ENCODE results near the gene FYB1.

FYB1 gene

GRCh38 chr5:39207345-39208045 is 11.9 kb downstream of the FYB1 start:
- Histone ChIP-seq H3K4me1 (ENCODE audit: insufficient read depth, low read length) (no peaks in the 10 kb centered on the region), H3K27me3 (ENCODE audit: insufficient read depth, low read length) (no peaks in the 10 kb centered on the region), H3K36me3 (ENCODE audit: insufficient read depth, low read length) (no peaks in the 10 kb centered on the region), H2AFZ (ENCODE audit: low read depth, low read length) (no peak overlapping the region), H3K4me3 (ENCODE audit: low read length) (no peak overlapping the region), H3K9me3 (ENCODE audit: low read length) (no peaks in the 10 kb centered on the region)

- Histone ChIP-seq H3K36me3 (ENCODE audit: insufficient read depth, low read length) (no peaks in the 10 kb centered on the region), H2AFZ (ENCODE audit: low read depth, low read length) (no peak overlapping the region), H3K4me1 (ENCODE audit: insufficient read depth, low read length) (no peaks in the 10 kb centered on the region), H3K4me3 (ENCODE audit: low read length) (no peak overlapping the region), H3K9me3 (ENCODE audit: low read length) (no peaks in the 10 kb centered on the region), H3K27me3 (ENCODE audit: insufficient read depth, low read length) (no peaks in the 10 kb centered on the region)
These were observed 12.6 kb downstream of the FYB1 start for GRCh38 chr5:39206630-39207321.

GRCh38 chr5:39205550-39205949 is 13.8 kb downstream of the FYB1 start:
- Histone ChIP-seq H2AFZ (ENCODE audit: low read depth, low read length) (no peak overlapping the region), H3K4me1 (ENCODE audit: insufficient read depth, low read length) (no peaks in the 10 kb centered on the region), H3K4me3 (ENCODE audit: low read length) (no peak overlapping the region), H3K9me3 (ENCODE audit: low read length) (no peaks in the 10 kb centered on the region), H3K36me3 (ENCODE audit: insufficient read depth, low read length) (no peaks in the 10 kb centered on the region), H3K27me3 (ENCODE audit: insufficient read depth, low read length) (no peaks in the 10 kb centered on the region)

GRCh38 chr5:39203951-39204350 is 15.4 kb downstream of the FYB1 start:
- Histone ChIP-seq H3K4me1 (ENCODE audit: insufficient read depth, low read length) (no peaks in the 10 kb centered on the region), H3K36me3 (ENCODE audit: insufficient read depth, low read length) (no peaks in the 10 kb centered on the region), H3K9me3 (ENCODE audit: low read length) (no peaks in the 10 kb centered on the region), H2AFZ (ENCODE audit: low read depth, low read length) (no peak overlapping the region), H3K4me3 (ENCODE audit: low read length) (no peak overlapping the region), H3K27me3 (ENCODE audit: insufficient read depth, low read length) (no peaks in the 10 kb centered on the region)

GRCh38 chr5:39203275-39203922 is 16.0 kb downstream of the FYB1 start:
- Histone ChIP-seq H3K27me3 (ENCODE audit: insufficient read depth, low read length) (no peaks in the 10 kb centered on the region), H2AFZ (ENCODE audit: low read depth, low read length) (no peak overlapping the region), H3K9me3 (ENCODE audit: low read length) (no peaks in the 10 kb centered on the region)

GRCh38 chr5:39202597-39203274 is 16.6 kb downstream of the FYB1 start:
- Histone ChIP-seq H3K27me3 (ENCODE audit: insufficient read depth, low read length) (no peaks in the 10 kb centered on the region), H2AFZ (ENCODE audit: low read depth, low read length) (no peak overlapping the region), H3K36me3 (ENCODE audit: insufficient read depth, low read length) (no peaks in the 10 kb centered on the region), H3K9me3 (ENCODE audit: low read length) (no peaks in the 10 kb centered on the region), H3K4me3 (ENCODE audit: low read length) (no peak overlapping the region), H3K4me1 (ENCODE audit: insufficient read depth, low read length) (no peaks in the 10 kb centered on the region)

More at GRCh38 chr5:39203275-39203922, 16.0 kb downstream of the FYB1 start:
- no peaks in the 10 kb centered on the region for H3K4me1 ChIP-seq (ENCODE audit: insufficient read depth, low read length)
- no peak overlapping the region for H3K4me3 ChIP-seq (ENCODE audit: low read length)
- H3K36me3 ChIP-seq (ENCODE audit: insufficient read depth, low read length): no peaks in the 10 kb centered on the region

- no peak overlapping the region for H2AFZ ChIP-seq (ENCODE audit: low read depth, low read length)
- no peaks in the 10 kb centered on the region for H3K9me3 ChIP-seq (ENCODE audit: low read length)
- no peak overlapping the region for H3K4me3 ChIP-seq (ENCODE audit: low read length)
- H3K4me1 ChIP-seq (ENCODE audit: insufficient read depth, low read length): no peaks in the 10 kb centered on the region
- no peaks in the 10 kb centered on the region for H3K36me3 ChIP-seq (ENCODE audit: insufficient read depth, low read length)
- no peaks in the 10 kb centered on the region for H3K27me3 ChIP-seq (ENCODE audit: insufficient read depth, low read length)
These were observed 17.4 kb downstream of the FYB1 start for GRCh38 chr5:39201781-39202596.

GRCh38 chr5:39201160-39201780 is 18.1 kb downstream of the FYB1 start:
- Histone ChIP-seq H3K4me1 (ENCODE audit: insufficient read depth, low read length) (no peaks in the 10 kb centered on the region), H2AFZ (ENCODE audit: low read depth, low read length) (no peak overlapping the region), H3K4me3 (ENCODE audit: low read length) (no peak overlapping the region), H3K27me3 (ENCODE audit: insufficient read depth, low read length) (no peaks in the 10 kb centered on the region), H3K36me3 (ENCODE audit: insufficient read depth, low read length) (no peaks in the 10 kb centered on the region), H3K9me3 (ENCODE audit: low read length) (no peaks in the 10 kb centered on the region)

- Histone ChIP-seq H3K4me1 (ENCODE audit: insufficient read depth, low read length) (no peaks in the 10 kb centered on the region), H3K27me3 (ENCODE audit: insufficient read depth, low read length) (no peaks in the 10 kb centered on the region), H3K36me3 (ENCODE audit: insufficient read depth, low read length) (no peaks in the 10 kb centered on the region), H3K9me3 (ENCODE audit: low read length) (no peaks in the 10 kb centered on the region), H3K4me3 (ENCODE audit: low read length) (no peak overlapping the region), H2AFZ (ENCODE audit: low read depth, low read length) (no peak overlapping the region)
These were observed 19.3 kb downstream of the FYB1 start for GRCh38 chr5:39200081-39200480.

- Histone ChIP-seq H3K4me3 (ENCODE audit: low read length) (no peak overlapping the region), H2AFZ (ENCODE audit: low read depth, low read length) (no peak overlapping the region), H3K4me1 (ENCODE audit: insufficient read depth, low read length) (no peaks in the 10 kb centered on the region), H3K36me3 (ENCODE audit: insufficient read depth, low read length) (no peaks in the 10 kb centered on the region), H3K9me3 (ENCODE audit: low read length) (no peaks in the 10 kb centered on the region), H3K27me3 (ENCODE audit: insufficient read depth, low read length) (no peaks in the 10 kb centered on the region)
These were observed 20.0 kb downstream of the FYB1 start for GRCh38 chr5:39199335-39199734.

GRCh38 chr5:39198127-39198526 is 21.2 kb downstream of the FYB1 start:
- Histone ChIP-seq H3K4me3 (ENCODE audit: low read length) (no peak overlapping the region), H3K4me1 (ENCODE audit: insufficient read depth, low read length) (no peaks in the 10 kb centered on the region), H2AFZ (ENCODE audit: low read depth, low read length) (no peak overlapping the region), H3K9me3 (ENCODE audit: low read length) (no peaks in the 10 kb centered on the region), H3K36me3 (ENCODE audit: insufficient read depth, low read length) (no peaks in the 10 kb centered on the region), H3K27me3 (ENCODE audit: insufficient read depth, low read length) (no peaks in the 10 kb centered on the region)

GRCh38 chr5:39197556-39197955 is 21.8 kb downstream of the FYB1 start:
- Histone ChIP-seq H3K36me3 (ENCODE audit: insufficient read depth, low read length) (no peaks in the 10 kb centered on the region), H3K4me3 (ENCODE audit: low read length) (no peak overlapping the region), H3K9me3 (ENCODE audit: low read length) (no peaks in the 10 kb centered on the region), H3K27me3 (ENCODE audit: insufficient read depth, low read length) (no peaks in the 10 kb centered on the region), H2AFZ (ENCODE audit: low read depth, low read length) (no peak overlapping the region), H3K4me1 (ENCODE audit: insufficient read depth, low read length) (no peaks in the 10 kb centered on the region)

All from neuron (in vitro differentiated cells).